HG03095 (cell line): ENCODE results near the gene RNF148.
"Not testable (repeated sequence)": the region's sequence is repeated elsewhere in the genome, so short reads cannot be mapped to it uniquely, and the experiment has no call there.

Experiments
- ATAC-seq: cut with Tn5 transposase; IDR thresholded peaks from one replicate; pipeline ENCODE4 v1.9.1; 2021; ENCODE audit warnings: moderate library complexity; ENCODE audit not compliant: unreplicated experiment

The RNF148 gene

GRCh38 chr7:122691569-122692235, 11.0 kb downstream of the RNF148 start:
- ATAC-seq, result no peak

- no peak for ATAC-seq
These were observed 13.2 kb downstream of the RNF148 start for GRCh38 chr7:122689346-122690109.

- no peak for ATAC-seq
These were observed 14.2 kb downstream of the RNF148 start for GRCh38 chr7:122688400-122688998.

- ATAC-seq, result no peak
These were observed 16.3 kb downstream of the RNF148 start for GRCh38 chr7:122686360-122686878.

GRCh38 chr7:122684504-122684903, 18.2 kb downstream of the RNF148 start:
- ATAC-seq, result no peak

- no peak for ATAC-seq
These were observed 19.7 kb downstream of the RNF148 start for GRCh38 chr7:122682815-122683550.

GRCh38 chr7:122681186-122681585, 21.5 kb downstream of the RNF148 start:
- not testable (repeated sequence) for ATAC-seq

- no peak for ATAC-seq
These were observed 22.9 kb downstream of the RNF148 start for GRCh38 chr7:122679813-122680212.

GRCh38 chr7:122679269-122679709, 23.4 kb downstream of the RNF148 start:
- ATAC-seq, result not testable (repeated sequence)

- no peak for ATAC-seq
These were observed 25.6 kb downstream of the RNF148 start for GRCh38 chr7:122677149-122677548.

- no peak for ATAC-seq
These were observed 26.3 kb downstream of the RNF148 start for GRCh38 chr7:122676466-122676865.

GRCh38 chr7:122675621-122676020, 27.1 kb downstream of the RNF148 start:
- no peak for ATAC-seq

GRCh38 chr7:122675011-122675410, 27.7 kb downstream of the RNF148 start:
- no peak for ATAC-seq

- ATAC-seq, result no peak
These were observed 28.2 kb downstream of the RNF148 start for GRCh38 chr7:122674502-122674901.

- no peak for ATAC-seq
These were observed 28.8 kb downstream of the RNF148 start for GRCh38 chr7:122673951-122674350.

GRCh38 chr7:122672536-122672935, 30.2 kb downstream of the RNF148 start:
- ATAC-seq, result no peak

GRCh38 chr7:122663733-122664132, 39.0 kb downstream of the RNF148 start:
- ATAC-seq, result no peak

- no peak for ATAC-seq
These were observed 43.9 kb downstream of the RNF148 start for GRCh38 chr7:122658856-122659255.

GRCh38 chr7:122653685-122654084, 49.0 kb downstream of the RNF148 start:
- no peak for ATAC-seq

- ATAC-seq, result no peak
These were observed 49.8 kb downstream of the RNF148 start for GRCh38 chr7:122652876-122653275.
